Breast epithelium (tissue), 3 donors: ENCODE results near the gene GLIPR1.

Experiments
- POLR2A ChIP-seq: fragments of 450-650 bp; IDR thresholded peaks from one replicate; pipeline ENCODE4 v1.6.1; 2016; ENCODE audit warnings: antibody characterized with exemption, mild to moderate bottlenecking, moderate library complexity
- POLR2AphosphoS5 ChIP-seq, 3 donors: sonication (generic); formaldehyde crosslinking; IDR thresholded peaks; one replicate each; pipeline ENCODE4 v1.6.1; 2017; ENCODE audit warnings: antibody characterized with exemption in 3 of 3
- TF ChIP-seq, protein P1 (sequence below), 3 donors: fragments of 450-650 bp; IDR thresholded peaks; one replicate each; pipeline ENCODE4 v1.5.1; 2016 to 2017; ENCODE audit warnings: antibody characterized with exemption in 3 of 3, mild to moderate bottlenecking in 3 of 3, moderate library complexity in 3 of 3

DNA sequence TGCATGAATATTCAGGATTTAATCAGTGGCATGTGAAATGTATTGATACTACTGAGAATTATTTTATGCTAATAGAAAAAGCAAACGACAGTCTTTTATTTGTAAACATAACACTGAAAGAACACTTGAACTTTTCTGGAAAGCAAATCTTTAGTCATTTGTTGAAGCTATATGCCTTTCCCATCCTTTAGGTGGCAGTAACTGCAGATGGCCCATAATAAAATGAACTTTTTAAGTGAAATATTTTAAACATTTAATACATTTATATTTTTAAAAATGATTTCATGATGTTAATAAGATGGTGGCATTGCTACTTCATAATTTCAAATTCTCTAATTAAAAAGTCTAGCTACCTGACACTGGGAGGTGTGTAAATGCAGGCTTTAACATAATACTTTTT, 44.7 kb downstream of the GLIPR1 start:
- TF ChIP-seq, protein P1, sequence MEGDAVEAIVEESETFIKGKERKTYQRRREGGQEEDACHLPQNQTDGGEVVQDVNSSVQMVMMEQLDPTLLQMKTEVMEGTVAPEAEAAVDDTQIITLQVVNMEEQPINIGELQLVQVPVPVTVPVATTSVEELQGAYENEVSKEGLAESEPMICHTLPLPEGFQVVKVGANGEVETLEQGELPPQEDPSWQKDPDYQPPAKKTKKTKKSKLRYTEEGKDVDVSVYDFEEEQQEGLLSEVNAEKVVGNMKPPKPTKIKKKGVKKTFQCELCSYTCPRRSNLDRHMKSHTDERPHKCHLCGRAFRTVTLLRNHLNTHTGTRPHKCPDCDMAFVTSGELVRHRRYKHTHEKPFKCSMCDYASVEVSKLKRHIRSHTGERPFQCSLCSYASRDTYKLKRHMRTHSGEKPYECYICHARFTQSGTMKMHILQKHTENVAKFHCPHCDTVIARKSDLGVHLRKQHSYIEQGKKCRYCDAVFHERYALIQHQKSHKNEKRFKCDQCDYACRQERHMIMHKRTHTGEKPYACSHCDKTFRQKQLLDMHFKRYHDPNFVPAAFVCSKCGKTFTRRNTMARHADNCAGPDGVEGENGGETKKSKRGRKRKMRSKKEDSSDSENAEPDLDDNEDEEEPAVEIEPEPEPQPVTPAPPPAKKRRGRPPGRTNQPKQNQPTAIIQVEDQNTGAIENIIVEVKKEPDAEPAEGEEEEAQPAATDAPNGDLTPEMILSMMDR (IDR thresholded peaks at IDR 0.05): no peak
- no peak for TF ChIP-seq POLR2A
- TF ChIP-seq POLR2AphosphoS5 (IDR thresholded peaks at IDR 0.05): no peak
